HG03108 (cell line): ENCODE results near the gene TNF.
"Not testable (repeated sequence)": the region's sequence is repeated elsewhere in the genome, so short reads cannot be mapped to it uniquely, and the experiment has no call there.

Source experiments
- ATAC-seq: cut with Tn5 transposase; IDR thresholded peaks from one replicate; pipeline ENCODE4 v1.9.1; 2021; ENCODE audit warnings: moderate library complexity; ENCODE audit not compliant: unreplicated experiment

TNF gene

GRCh38 chr6:31586599-31587281, 11.4 kb downstream of the TNF start:
- ATAC-seq = no peak

- ATAC-seq = no peak
These were observed 12.7 kb downstream of the TNF start for GRCh38 chr6:31587791-31588777.

GRCh38 chr6:31588871-31589650, 13.7 kb downstream of the TNF start:
- no peak for ATAC-seq

- ATAC-seq = not testable (repeated sequence)
These were observed 15.3 kb downstream of the TNF start for GRCh38 chr6:31590691-31591090.

- ATAC-seq = no peak
These were observed 17.0 kb downstream of the TNF start for GRCh38 chr6:31592396-31592771.

- ATAC-seq = no peak
These were observed 21.6 kb downstream of the TNF start for GRCh38 chr6:31597006-31597405.

- no peak for ATAC-seq
These were observed 32.0 kb downstream of the TNF start for GRCh38 chr6:31607317-31607716.

- no peak for ATAC-seq
These were observed 34.4 kb downstream of the TNF start for GRCh38 chr6:31609519-31610406.

- ATAC-seq = no peak
These were observed 35.6 kb downstream of the TNF start for GRCh38 chr6:31610968-31611367.

- no peak for ATAC-seq
These were observed 38.8 kb downstream of the TNF start for GRCh38 chr6:31614075-31614619.

GRCh38 chr6:31614684-31615578, 39.6 kb downstream of the TNF start, which contains the start of gene AIF1:
TSS of gene AIF1 (plus strand) at chr6:31615234. CDS start at chr6:31615330, 96 bp downstream.
- no peak for ATAC-seq

- no peak for ATAC-seq
These were observed 40.4 kb downstream of the TNF start for GRCh38 chr6:31615748-31616147.

GRCh38 chr6:31617010-31617409, 41.6 kb downstream of the TNF start:
- ATAC-seq = no peak

GRCh38 chr6:31619805-31620585, 44.6 kb downstream of the TNF start:
- peak; percentile 81 for ATAC-seq

- ATAC-seq = peak; percentile 48
These were observed 45.4 kb downstream of the TNF start, which contains the start of gene PRRC2A for GRCh38 chr6:31620586-31621319. TSS of gene PRRC2A (plus strand) at chr6:31620715. CDS start at chr6:31622790, 2,075 bp downstream.

GRCh38 chr6:31621320-31621939, 46.1 kb downstream of the TNF start:
- ATAC-seq = no peak

GRCh38 chr6:31621991-31622390, 46.6 kb downstream of the TNF start:
- ATAC-seq = no peak
